Muscle of back (tissue), 11 donors: ENCODE data around the gene ANKRD13B. TPM values are rescaled to one million over a fixed set of nuclear protein-coding genes. Genes with fewer than 3 reads are reported as not detected.
A peak's percentile ranks its signal among the peaks of the same experiment; 100 is the strongest.

ENCODE experiments used
- DNase-seq, 3 donors: peaks; one replicate each; pipeline versions ENCODE4 v3.0.0 to v3.0.0-alpha.2; 2013
- polyA plus RNA-seq, 10 donors: library from polyadenylated mRNA; unstranded; fragments of 120-200 nt; gene quantifications; one replicate each; pipeline ENCODE4 v1.2.1, GENCODE V29; 2013; ENCODE audit not compliant: insufficient read length in 10 of 10

Gene ANKRD13B
- polyA plus RNA-seq, 10 donors, result 8.2 to 15.8 (median 11.8) TPM

- DNase-seq, result peak; percentile 85 to 93 (median 91)
These were observed 24.3 kb upstream of the ANKRD13B start, which contains the start of gene TP53I13 for GRCh38 chr17:29568331-29569244. Gene TP53I13, plus strand, starts transcription at chr17:29568701. Its CDS starts 58 bp downstream, at chr17:29568759.

- no peak for DNase-seq
These were observed 23.5 kb upstream of the ANKRD13B start for GRCh38 chr17:29569245-29569950.

GRCh38 chr17:29570521-29570920, 22.4 kb upstream of the ANKRD13B start:
- no peak for DNase-seq

DNA sequence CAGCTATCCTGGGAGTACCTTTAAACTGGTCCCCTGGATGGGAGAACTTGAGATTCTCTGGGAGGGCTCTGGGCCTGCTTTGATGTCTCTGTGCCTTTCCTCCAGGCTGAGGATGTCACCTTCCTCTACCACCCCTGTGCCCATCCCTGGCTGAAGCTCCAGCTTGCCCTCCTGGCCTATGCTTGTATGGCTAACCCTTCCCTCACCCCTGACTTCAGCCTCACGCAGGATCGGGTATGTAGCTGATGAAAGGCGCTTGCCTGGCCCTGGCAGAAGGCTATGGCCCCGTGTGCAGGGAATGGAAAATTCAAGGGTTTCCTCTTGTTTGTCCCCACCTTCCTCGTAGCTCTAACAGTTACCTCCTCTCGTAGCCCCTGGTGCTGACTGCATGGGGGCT, 21.4 kb upstream of the ANKRD13B start:
- DNase-seq, result no peak

GRCh38 chr17:29571883-29572681, 20.9 kb upstream of the ANKRD13B start:
- no peak for DNase-seq

GRCh38 chr17:29572691-29573557, 20.0 kb upstream of the ANKRD13B start:
- DNase-seq, result peak in 2 of 3 donors; percentile 75 to 87

- no peak for DNase-seq
These were observed 19.4 kb upstream of the ANKRD13B start for GRCh38 chr17:29573558-29573869.

- no peak for DNase-seq
These were observed 18.8 kb upstream of the ANKRD13B start for GRCh38 chr17:29573871-29574731.

- no peak for DNase-seq
These were observed 18.0 kb upstream of the ANKRD13B start for GRCh38 chr17:29574732-29575510.

DNA sequence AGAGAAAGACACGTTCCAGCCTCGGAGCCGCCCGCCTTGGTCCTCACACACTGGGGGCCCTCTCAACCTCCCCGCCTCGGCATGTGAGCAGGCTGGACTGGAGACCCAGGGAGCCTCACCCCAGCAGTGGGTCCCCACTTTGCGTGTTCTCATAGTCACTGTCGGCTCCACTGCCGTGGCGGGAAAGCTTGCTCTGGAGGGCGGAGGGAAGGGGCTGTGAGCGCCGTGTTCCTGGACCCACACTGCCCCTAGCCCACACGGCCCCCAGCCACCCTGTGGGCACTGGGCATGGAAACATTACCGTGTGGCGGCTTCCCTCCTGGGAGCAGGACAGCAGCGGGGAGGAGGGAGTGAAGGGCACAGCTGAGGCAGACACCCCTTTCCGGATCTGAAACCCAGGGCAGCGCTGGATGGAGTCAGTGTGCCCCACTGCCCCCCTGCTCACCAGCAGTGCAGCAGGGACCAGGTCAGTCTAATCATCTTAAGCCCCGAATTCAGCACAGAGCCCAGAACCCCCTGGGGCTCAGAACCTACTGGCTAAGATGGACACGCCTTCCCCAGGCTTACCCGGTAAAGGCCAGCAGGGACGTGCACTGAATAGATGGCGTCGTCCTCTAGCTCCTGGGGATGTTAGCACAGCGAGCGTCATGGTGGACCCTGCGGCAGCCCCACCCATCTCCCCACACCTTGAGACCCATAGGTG, 17.3 kb upstream of the ANKRD13B start:
- no peak for DNase-seq

- no peak for DNase-seq
These were observed 16.5 kb upstream of the ANKRD13B start for GRCh38 chr17:29576214-29577000.

- DNase-seq, result no peak
These were observed 15.9 kb upstream of the ANKRD13B start for GRCh38 chr17:29577001-29577370.

DNA sequence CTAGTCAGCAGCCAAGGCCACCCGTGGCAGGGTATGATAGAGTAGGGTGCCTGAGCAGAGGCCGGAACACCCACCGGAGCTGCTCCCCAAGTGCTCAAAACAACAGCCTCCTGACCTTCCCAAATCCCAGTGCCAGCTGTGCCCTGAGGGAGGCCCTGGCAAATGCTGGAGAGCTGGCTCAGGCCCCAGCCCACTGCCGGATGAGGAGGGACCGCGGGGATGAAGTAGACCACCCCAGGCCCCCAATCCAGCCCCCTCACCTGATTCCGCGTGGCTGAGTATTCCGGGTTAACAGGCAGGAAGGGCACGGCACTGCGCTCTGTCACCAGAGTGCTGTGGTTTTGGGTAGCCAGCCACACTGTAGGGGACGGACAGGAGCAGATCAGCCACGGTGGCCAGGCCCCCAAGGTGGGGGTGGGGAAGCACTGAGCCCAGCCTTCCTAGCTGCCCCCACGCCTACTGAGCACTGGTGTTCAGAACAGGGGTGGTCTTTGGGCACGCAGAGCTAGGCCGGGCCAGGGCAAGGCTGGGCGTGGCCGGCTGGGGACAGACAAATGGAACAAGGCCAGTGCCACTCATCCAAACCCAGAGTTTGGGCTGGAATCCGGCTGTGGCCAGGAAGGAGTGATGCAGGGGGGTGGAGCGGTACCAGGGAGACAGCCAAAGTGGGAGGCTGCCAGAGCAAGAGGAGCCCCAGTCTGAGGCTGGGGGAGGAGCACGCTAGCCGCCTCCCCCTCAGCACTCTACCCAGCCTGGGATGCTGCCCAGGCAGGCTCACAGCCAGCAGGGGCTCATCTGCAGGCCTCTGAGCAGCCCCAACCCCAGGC, 15.3 kb upstream of the ANKRD13B start:
- DNase-seq, result peak in 2 of 3 donors; percentile 54 to 66

GRCh38 chr17:29578626-29579485, 14.1 kb upstream of the ANKRD13B start:
- DNase-seq, result no peak

GRCh38 chr17:29579866-29580771, 12.8 kb upstream of the ANKRD13B start:
- DNase-seq, result peak; percentile 70 to 86 (median 81)
